Karpas-422 (cell line): ENCODE data around the gene CLDN18. TPM values are rescaled to one million over a fixed set of nuclear protein-coding genes. Genes with fewer than 3 reads are reported as not detected.

ENCODE experiments used
- DNase-seq: peaks from one replicate; pipeline ENCODE4 v3.0.0-alpha.2; 2015
- H2AFZ ChIP-seq: fragments of 200-600 bp; sonication (generic); 2 replicates; pipeline ENCODE4 v1.6.1; 2014; ENCODE audit warnings: antibody characterized with exemption, low read length, mixed read lengths
- H3K27ac ChIP-seq: fragments of 200-600 bp; sonication (generic); 2 replicates; pipeline ENCODE4 v1.5.1; 2014; ENCODE audit warnings: mild to moderate bottlenecking, low read length, moderate library complexity
- H3K27me3 ChIP-seq: fragments of 200-600 bp; sonication (generic); 2 replicates; pipeline ENCODE4 v1.6.1; 2014; ENCODE audit warnings: low read length, mixed read lengths
- H3K36me3 ChIP-seq: fragments of 200-600 bp; sonication (generic); 2 replicates; pipeline ENCODE4 v1.6.1; 2014; ENCODE audit warnings: low read length, mixed read lengths; ENCODE audit not compliant: insufficient read depth
- H3K4me1 ChIP-seq: fragments of 200-600 bp; sonication (generic); 2 replicates; pipeline ENCODE4 v1.6.1; 2014; ENCODE audit warnings: mild to moderate bottlenecking, low read length, mixed read lengths
- H3K4me2 ChIP-seq: fragments of 200-600 bp; sonication (generic); 2 replicates; pipeline ENCODE4 v1.6.1; 2014; ENCODE audit warnings: low read length, low read depth, mild to moderate bottlenecking; ENCODE audit not compliant: poor library complexity, severe bottlenecking
- H3K4me3 ChIP-seq: fragments of 200-600 bp; sonication (generic); 2 replicates; pipeline ENCODE4 v1.5.1; 2014; ENCODE audit warnings: mild to moderate bottlenecking, antibody characterized with exemption, low read length, mixed read lengths
- H3K79me2 ChIP-seq: fragments of 200-600 bp; sonication (generic); 2 replicates; pipeline ENCODE4 v1.6.1; 2014; ENCODE audit warnings: mild to moderate bottlenecking, low read length, mixed read lengths
- H3K9ac ChIP-seq: fragments of 200-600 bp; sonication (generic); 2 replicates; pipeline ENCODE4 v1.6.0; 2014; ENCODE audit warnings: low read length
- H3K9me2 ChIP-seq: fragments of 200-600 bp; sonication (generic), shearing (Covaris generic); replicated peaks from 2 replicates; pipeline ENCODE4 v1.6.0; 2014; ENCODE audit warnings: mild to moderate bottlenecking, low read length, moderate library complexity; ENCODE audit not compliant: insufficient read depth
- H3K9me3 ChIP-seq: fragments of 300-700, 200-600 bp; sonication (generic); 2 replicates; pipeline ENCODE4 v1.6.1; 2014; ENCODE audit warnings: low read length, mixed read lengths
- H4K20me1 ChIP-seq: fragments of 200-600 bp; sonication (generic); 2 replicates; pipeline ENCODE4 v1.6.1; 2014; ENCODE audit warnings: mild to moderate bottlenecking, antibody characterized with exemption, low read length, low read depth; ENCODE audit not compliant: insufficient read depth
- total RNA-seq: library from RNA; depleted of rRNA; stranded (reverse); fragments of >200 nt; shearing (Covaris generic); gene quantifications from 2 replicates; pipeline ENCODE4 v1.2.3, GENCODE V29; 2014; ENCODE audit warnings: low replicate concordance

CLDN18 gene
- total RNA-seq, 1 experiment from 2014 or later: not detected

- Histone ChIP-seq H4K20me1 (no peaks in the 10 kb centered on the region), H3K4me2 (peak overlapping the region; percentile 24), H3K9me3 (no peaks in the 10 kb centered on the region), H3K27ac (no peak overlapping the region), H3K79me2 (no peaks in the 10 kb centered on the region), H3K36me3 (no peaks in the 10 kb centered on the region), H2AFZ (no peak overlapping the region), H3K4me1 (peaks cover 15% of the 10 kb centered on the region), H3K9ac (no peak overlapping the region), H3K9me2 (no peaks in the 10 kb centered on the region), H3K4me3 (no peak overlapping the region), H3K27me3 (no peaks in the 10 kb centered on the region)
- peak; percentile 67 for DNase-seq
These were observed 50.8 kb downstream of the CLDN18 start for GRCh38 chr3:138060792-138061191.

DNA sequence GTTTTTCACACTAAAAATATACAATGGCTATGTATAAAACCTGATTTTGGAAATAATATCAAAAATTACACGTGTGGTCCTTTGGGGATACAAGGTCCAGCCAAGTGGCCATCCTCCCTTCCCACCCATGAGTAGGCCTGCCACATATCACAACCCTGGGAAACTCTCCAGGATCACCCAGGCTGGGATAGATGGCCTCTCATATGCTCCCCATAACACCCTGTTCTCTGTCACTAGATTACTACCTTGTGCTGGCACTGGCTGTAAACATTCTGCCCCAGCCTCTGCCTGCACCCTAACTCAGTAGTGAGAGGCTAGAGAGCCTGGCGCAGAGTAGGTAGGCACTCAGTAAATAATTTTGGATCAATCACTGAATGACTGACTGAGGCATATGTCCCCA lies 52.1 kb downstream of the CLDN18 start:
- Histone ChIP-seq H3K9ac (no peak overlapping the region), H4K20me1 (no peaks in the 10 kb centered on the region), H3K9me2 (no peaks in the 10 kb centered on the region), H3K4me1 (peaks cover 15% of the 10 kb centered on the region), H3K79me2 (no peaks in the 10 kb centered on the region), H3K36me3 (no peaks in the 10 kb centered on the region), H3K9me3 (no peaks in the 10 kb centered on the region), H3K27ac (no peak overlapping the region), H3K4me3 (no peak overlapping the region), H2AFZ (no peak overlapping the region), H3K27me3 (no peaks in the 10 kb centered on the region), H3K4me2 (no peak overlapping the region)
- no peak for DNase-seq

GRCh38 chr3:138062626-138063025 lies 52.7 kb downstream of the CLDN18 start:
- Histone ChIP-seq H3K4me1 (peaks cover 15% of the 10 kb centered on the region), H4K20me1 (no peaks in the 10 kb centered on the region), H3K27ac (no peak overlapping the region), H3K4me3 (no peak overlapping the region), H2AFZ (no peak overlapping the region), H3K9ac (no peak overlapping the region), H3K9me3 (no peaks in the 10 kb centered on the region), H3K9me2 (no peaks in the 10 kb centered on the region), H3K79me2 (no peaks in the 10 kb centered on the region), H3K4me2 (no peak overlapping the region), H3K36me3 (no peaks in the 10 kb centered on the region), H3K27me3 (no peaks in the 10 kb centered on the region)
- no peak for DNase-seq

DNA sequence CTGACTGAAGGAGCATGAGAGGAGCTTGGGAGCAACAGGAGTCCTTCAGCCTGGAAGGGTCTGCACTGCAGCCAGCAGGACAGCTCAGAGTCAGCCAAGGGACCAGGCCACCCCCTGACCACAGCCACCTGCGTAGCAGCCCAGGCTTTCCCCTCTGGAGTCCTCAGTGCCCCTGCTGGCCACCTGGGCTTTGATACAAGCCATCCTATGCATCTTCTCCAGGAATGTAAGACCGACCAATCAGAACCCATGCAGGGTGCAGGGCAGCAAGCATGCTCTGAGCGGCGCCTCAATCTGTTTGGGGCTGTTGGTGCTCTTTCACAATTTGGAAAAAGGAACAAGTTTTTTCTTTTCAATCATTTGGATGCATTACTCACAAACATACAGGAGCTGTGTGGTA lies 53.5 kb downstream of the CLDN18 start:
- H3K27ac ChIP-seq: no peak overlapping the region
- no peak for DNase-seq
- no peak overlapping the region for H3K4me2 ChIP-seq
- H3K27me3 ChIP-seq: no peaks in the 10 kb centered on the region
- H3K36me3 ChIP-seq: no peaks in the 10 kb centered on the region
- no peaks in the 10 kb centered on the region for H3K79me2 ChIP-seq
- no peaks in the 10 kb centered on the region for H3K9me3 ChIP-seq
- H4K20me1 ChIP-seq: no peaks in the 10 kb centered on the region
- peaks cover 15% of the 10 kb centered on the region for H3K4me1 ChIP-seq
- H3K4me3 ChIP-seq: no peak overlapping the region
- H3K9ac ChIP-seq: no peak overlapping the region
- H3K9me2 ChIP-seq: no peaks in the 10 kb centered on the region
- H2AFZ ChIP-seq: no peak overlapping the region

- Histone ChIP-seq H4K20me1 (no peaks in the 10 kb centered on the region), H3K9me2 (no peaks in the 10 kb centered on the region), H3K27ac (no peak overlapping the region), H3K4me3 (no peak overlapping the region), H3K9ac (no peak overlapping the region), H3K4me1 (peaks cover 7% of the 10 kb centered on the region), H3K36me3 (no peaks in the 10 kb centered on the region), H3K79me2 (no peaks in the 10 kb centered on the region), H3K27me3 (no peaks in the 10 kb centered on the region), H2AFZ (no peak overlapping the region), H3K9me3 (no peaks in the 10 kb centered on the region), H3K4me2 (no peak overlapping the region)
- DNase-seq: no peak
These were observed 56.0 kb downstream of the CLDN18 start for GRCh38 chr3:138065949-138066348.

DNA sequence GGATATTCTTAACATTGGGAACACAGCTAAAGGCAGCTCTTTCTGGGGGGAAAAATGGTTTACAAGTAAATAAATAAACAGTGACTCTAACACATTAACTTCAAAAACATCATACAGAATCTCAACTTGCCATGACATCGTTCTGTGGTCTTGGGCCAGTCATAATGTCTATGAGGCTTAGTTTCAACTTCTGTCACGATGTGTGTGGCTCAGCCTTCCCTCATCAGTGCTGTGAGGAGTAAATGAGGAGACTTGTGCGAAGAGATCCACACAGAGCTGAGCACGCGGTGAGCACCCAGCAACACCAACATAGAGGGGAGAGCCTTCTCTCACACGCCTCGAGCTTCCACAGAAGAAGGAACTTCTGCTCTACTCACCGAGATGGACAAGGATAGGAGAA lies 56.4 kb downstream of the CLDN18 start:
- H4K20me1 ChIP-seq: no peaks in the 10 kb centered on the region
- no peaks in the 10 kb centered on the region for H3K36me3 ChIP-seq
- no peak overlapping the region for H2AFZ ChIP-seq
- H3K79me2 ChIP-seq: no peaks in the 10 kb centered on the region
- no peak for DNase-seq
- no peak overlapping the region for H3K27ac ChIP-seq
- no peak overlapping the region for H3K9ac ChIP-seq
- H3K4me3 ChIP-seq: no peak overlapping the region
- H3K9me2 ChIP-seq: no peaks in the 10 kb centered on the region
- peaks cover 3% of the 10 kb centered on the region for H3K4me1 ChIP-seq
- no peak overlapping the region for H3K4me2 ChIP-seq
- no peaks in the 10 kb centered on the region for H3K27me3 ChIP-seq
- H3K9me3 ChIP-seq: no peaks in the 10 kb centered on the region

DNA sequence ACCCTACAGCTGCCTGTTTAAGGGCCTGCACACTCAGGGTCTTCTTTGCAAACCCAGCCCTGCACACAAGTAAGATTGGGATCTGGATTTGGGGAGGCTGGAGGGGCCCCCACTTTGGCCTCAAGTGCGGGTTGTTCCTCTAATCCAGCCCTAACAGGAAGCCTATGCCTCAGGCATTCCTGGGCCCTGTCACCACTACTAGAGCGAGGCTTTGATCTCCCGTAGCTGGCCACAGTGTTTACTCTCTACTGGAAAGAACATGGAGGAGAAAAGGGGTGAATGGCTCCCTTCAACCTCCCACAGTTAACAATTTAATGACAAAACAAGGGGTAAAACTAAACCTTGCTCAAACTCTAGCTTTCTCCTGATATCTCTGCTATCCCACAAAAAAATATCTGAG lies 57.0 kb downstream of the CLDN18 start:
- no peaks in the 10 kb centered on the region for H3K9me2 ChIP-seq
- H4K20me1 ChIP-seq: no peaks in the 10 kb centered on the region
- no peak overlapping the region for H3K27ac ChIP-seq
- no peaks in the 10 kb centered on the region for H3K27me3 ChIP-seq
- H3K4me3 ChIP-seq: no peak overlapping the region
- H3K4me1 ChIP-seq: no peaks in the 10 kb centered on the region
- no peak overlapping the region for H2AFZ ChIP-seq
- no peaks in the 10 kb centered on the region for H3K36me3 ChIP-seq
- H3K4me2 ChIP-seq: no peak overlapping the region
- no peaks in the 10 kb centered on the region for H3K79me2 ChIP-seq
- no peak overlapping the region for H3K9ac ChIP-seq
- H3K9me3 ChIP-seq: no peaks in the 10 kb centered on the region
- no peak for DNase-seq

DNA sequence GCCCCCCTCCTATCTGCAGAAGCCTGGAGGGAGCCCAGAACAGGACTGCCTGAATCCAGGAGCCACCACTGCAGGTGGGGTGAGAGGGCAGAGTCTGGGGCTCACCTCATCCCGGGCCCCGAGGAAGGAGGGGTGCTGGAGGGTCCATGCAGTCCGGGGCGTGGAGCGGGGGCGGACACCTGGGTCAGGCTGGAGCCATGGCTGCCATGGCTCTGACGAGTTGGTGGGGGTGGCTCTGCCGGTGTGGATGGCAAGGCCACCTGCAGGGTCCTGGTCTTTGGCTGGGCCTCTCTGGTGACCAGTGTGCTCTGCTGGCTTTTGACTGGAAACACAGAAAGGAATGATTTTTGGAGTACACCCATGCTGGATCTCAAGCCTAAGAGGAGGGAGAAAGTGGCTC lies 58.1 kb downstream of the CLDN18 start:
- H3K4me1 ChIP-seq: no peaks in the 10 kb centered on the region
- H3K79me2 ChIP-seq: no peaks in the 10 kb centered on the region
- no peak overlapping the region for H3K4me3 ChIP-seq
- H3K27ac ChIP-seq: no peak overlapping the region
- DNase-seq: no peak
- no peak overlapping the region for H3K4me2 ChIP-seq
- no peaks in the 10 kb centered on the region for H4K20me1 ChIP-seq
- H3K27me3 ChIP-seq: no peaks in the 10 kb centered on the region
- H2AFZ ChIP-seq: no peak overlapping the region
- no peaks in the 10 kb centered on the region for H3K9me3 ChIP-seq
- H3K9me2 ChIP-seq: no peaks in the 10 kb centered on the region
- no peak overlapping the region for H3K9ac ChIP-seq
- H3K36me3 ChIP-seq: no peaks in the 10 kb centered on the region

GRCh38 chr3:138068579-138069174 lies 58.7 kb downstream of the CLDN18 start:
- H3K9ac ChIP-seq: no peak overlapping the region
- H2AFZ ChIP-seq: no peak overlapping the region
- H3K4me1 ChIP-seq: no peaks in the 10 kb centered on the region
- no peaks in the 10 kb centered on the region for H4K20me1 ChIP-seq
- no peak overlapping the region for H3K4me3 ChIP-seq
- H3K9me2 ChIP-seq: no peaks in the 10 kb centered on the region
- H3K4me2 ChIP-seq: no peak overlapping the region
- H3K36me3 ChIP-seq: no peaks in the 10 kb centered on the region
- no peaks in the 10 kb centered on the region for H3K79me2 ChIP-seq
- H3K27me3 ChIP-seq: no peaks in the 10 kb centered on the region
- no peak overlapping the region for H3K27ac ChIP-seq
- DNase-seq: peak; percentile 88
- H3K9me3 ChIP-seq: no peaks in the 10 kb centered on the region
